HEK293 (cell line): ENCODE data around the gene GAPDHS.

ENCODE experiments used
- GFI1B ChIP-seq: fragments of 450-650 bp; formaldehyde crosslinking; IDR thresholded peaks from 2 replicates; pipeline ENCODE4 v1.5.1; 2016; ENCODE audit warnings: missing biosample characterization, missing genetic modification characterization
- GLIS1 ChIP-seq: fragments of 450-650 bp; formaldehyde crosslinking; IDR thresholded peaks from 2 replicates; pipeline ENCODE4 v1.5.1; 2016; ENCODE audit warnings: missing biosample characterization, missing genetic modification characterization
- HOXD13 ChIP-seq: sonication (generic); formaldehyde crosslinking; IDR thresholded peaks from 2 replicates; pipeline ENCODE4 v1.8.0; 2022; ENCODE audit warnings: missing genetic modification reagents, borderline replicate concordance
- KLF16 ChIP-seq: fragments of 450-650 bp; formaldehyde crosslinking; IDR thresholded peaks from 2 replicates; pipeline ENCODE4 v1.5.1; 2017; ENCODE audit warnings: missing biosample characterization, missing genetic modification characterization
- OSR2 ChIP-seq: fragments of 450-650 bp; formaldehyde crosslinking; IDR thresholded peaks from 2 replicates; pipeline ENCODE4 v1.5.1; 2016; ENCODE audit warnings: missing biosample characterization, missing genetic modification characterization
- PRDM10 ChIP-seq: fragments of 450-650 bp; formaldehyde crosslinking; IDR thresholded peaks from 2 replicates; pipeline ENCODE4 v1.5.1; 2016; ENCODE audit warnings: missing biosample characterization, missing genetic modification characterization
- PRDM4 ChIP-seq: fragments of 450-650 bp; formaldehyde crosslinking; IDR thresholded peaks from 2 replicates; pipeline ENCODE4 v1.5.1; 2017; ENCODE audit warnings: missing biosample characterization, missing genetic modification characterization
- SP2 ChIP-seq: fragments of 450-650 bp; formaldehyde crosslinking; IDR thresholded peaks from 2 replicates; pipeline ENCODE4 v1.5.1; 2016; ENCODE audit warnings: missing biosample characterization, missing genetic modification characterization
- WT1 ChIP-seq: fragments of 450-650 bp; formaldehyde crosslinking; IDR thresholded peaks from 2 replicates; pipeline ENCODE4 v1.5.1; 2016; ENCODE audit warnings: missing biosample characterization, missing genetic modification characterization
- ZNF138 ChIP-seq: fragments of 450-650 bp; formaldehyde crosslinking; IDR thresholded peaks from 2 replicates; pipeline ENCODE4 v1.5.1; 2016; ENCODE audit warnings: missing biosample characterization, missing genetic modification characterization, borderline replicate concordance
- ZNF19 ChIP-seq: fragments of 450-650 bp; formaldehyde crosslinking; IDR thresholded peaks from 2 replicates; pipeline ENCODE4; 2016; ENCODE audit warnings: missing biosample characterization, missing genetic modification characterization, low read depth
- ZNF223 ChIP-seq: fragments of 450-650 bp; formaldehyde crosslinking; IDR thresholded peaks from 2 replicates; pipeline ENCODE4 v1.5.1; 2016; ENCODE audit warnings: missing biosample characterization, missing genetic modification characterization
- ZNF266 ChIP-seq: fragments of 450-650 bp; formaldehyde crosslinking; IDR thresholded peaks from 2 replicates; pipeline ENCODE4 v1.5.1; 2016; ENCODE audit warnings: missing biosample characterization, missing genetic modification characterization, low read depth
- ZNF501 ChIP-seq: fragments of 450-650 bp; formaldehyde crosslinking; IDR thresholded peaks from 2 replicates; pipeline ENCODE4 v1.5.1; 2016; ENCODE audit warnings: missing biosample characterization, missing genetic modification characterization
- ZNF549 ChIP-seq: fragments of 450-650 bp; IDR thresholded peaks from 2 replicates; pipeline ENCODE4 v1.5.1; 2018; ENCODE audit warnings: missing biosample characterization, missing genetic modification characterization, mild to moderate bottlenecking, inconsistent platforms, moderate library complexity
- ZNF558 ChIP-seq: fragments of 450-650 bp; formaldehyde crosslinking; IDR thresholded peaks from 2 replicates; pipeline ENCODE4 v1.5.1; 2016; ENCODE audit warnings: missing biosample characterization, missing genetic modification characterization
- ZNF561 ChIP-seq: fragments of 450-650 bp; IDR thresholded peaks from 2 replicates; pipeline ENCODE4 v1.5.1; 2018; ENCODE audit warnings: missing biosample characterization, missing genetic modification characterization, borderline replicate concordance
- ZNF600 ChIP-seq: fragments of 450-650 bp; formaldehyde crosslinking; IDR thresholded peaks from 2 replicates; pipeline ENCODE4 v1.5.1; 2016; ENCODE audit warnings: missing biosample characterization, missing genetic modification characterization
- ZNF624 ChIP-seq: fragments of 450-650 bp; formaldehyde crosslinking; IDR thresholded peaks from 2 replicates; pipeline ENCODE4 v1.5.1; 2017; ENCODE audit warnings: missing biosample characterization, missing genetic modification characterization
- ZNF664 ChIP-seq: fragments of 450-650 bp; formaldehyde crosslinking; IDR thresholded peaks from 2 replicates; pipeline ENCODE4 v1.5.1; 2016; ENCODE audit warnings: missing biosample characterization, missing genetic modification characterization
- ZNF692 ChIP-seq: fragments of 450-650 bp; formaldehyde crosslinking; IDR thresholded peaks from 2 replicates; pipeline ENCODE4 v1.5.1; 2016; ENCODE audit warnings: missing biosample characterization, missing genetic modification characterization
- ZNF701 ChIP-seq: fragments of 450-650 bp; formaldehyde crosslinking; IDR thresholded peaks from 2 replicates; pipeline ENCODE4 v1.5.1; 2016; ENCODE audit warnings: missing biosample characterization, missing genetic modification characterization
- ZXDB ChIP-seq: fragments of 450-650 bp; formaldehyde crosslinking; IDR thresholded peaks from 2 replicates; pipeline ENCODE4 v1.5.1; 2016; ENCODE audit warnings: missing biosample characterization, missing genetic modification characterization
- TF ChIP-seq, protein P1 (sequence below): fragments of 450-650 bp; formaldehyde crosslinking; IDR thresholded peaks from 2 replicates; pipeline ENCODE4 v1.5.1; 2016; ENCODE audit warnings: missing biosample characterization, missing genetic modification characterization
- TF ChIP-seq, protein P2 (sequence below): fragments of 450-650 bp; formaldehyde crosslinking; IDR thresholded peaks from 2 replicates; pipeline ENCODE4 v1.5.1; 2016; ENCODE audit warnings: missing biosample characterization, missing genetic modification characterization
- TF ChIP-seq, protein P3 (sequence below): fragments of 450-650 bp; formaldehyde crosslinking; IDR thresholded peaks from 2 replicates; pipeline ENCODE4 v1.5.1; 2016; ENCODE audit warnings: missing biosample characterization, missing genetic modification characterization

GAPDHS gene

GRCh38 chr19:35495107-35496064 lies 37.9 kb upstream of the GAPDHS start (continued):
- TF ChIP-seq, protein P1, sequence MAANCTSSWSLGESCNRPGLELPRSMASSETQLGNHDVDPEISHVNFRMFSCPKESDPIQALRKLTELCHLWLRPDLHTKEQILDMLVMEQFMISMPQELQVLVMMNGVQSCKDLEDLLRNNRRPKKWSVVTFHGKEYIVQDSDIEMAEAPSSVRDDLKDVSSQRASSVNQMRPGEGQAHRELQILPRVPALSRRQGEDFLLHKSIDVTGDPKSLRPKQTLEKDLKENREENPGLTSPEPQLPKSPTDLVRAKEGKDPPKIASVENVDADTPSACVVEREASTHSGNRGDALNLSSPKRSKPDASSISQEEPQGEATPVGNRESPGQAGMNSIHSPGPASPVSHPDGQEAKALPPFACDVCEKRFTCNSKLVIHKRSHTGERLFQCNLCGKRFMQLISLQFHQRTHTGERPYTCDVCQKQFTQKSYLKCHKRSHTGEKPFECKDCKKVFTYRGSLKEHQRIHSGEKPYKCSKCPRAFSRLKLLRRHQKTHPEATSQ (tag by site-specific recombination): no peak
- TF ChIP-seq GFI1B (no peak), ZNF664 (tag by site-specific recombination) (no peak), SP2 (tag by site-specific recombination) (no peak), WT1 (tag by site-specific recombination) (no peak), ZNF624 (tag by site-specific recombination) (no peak), ZNF600 (tag by site-specific recombination) (peak; percentile 58), ZNF266 (tag by site-specific recombination) (no peak), ZNF549 (tag by site-specific recombination) (no peak), PRDM4 (tag by site-specific recombination) (no peak), ZNF692 (tag by site-specific recombination) (peak; percentile 62), ZNF19 (no peak), ZNF558 (tag by site-specific recombination) (no peak), ZNF561 (tag by site-specific recombination) (no peak; the same call in 1 of the 2 replicates), ZNF701 (tag by site-specific recombination) (no peak), GLIS1 (tag by site-specific recombination) (peak; percentile 98), ZNF138 (tag by site-specific recombination) (no peak), KLF16 (tag by site-specific recombination) (no peak), ZXDB (tag by site-specific recombination) (peak; percentile 30; the same call in 1 of the 2 replicates), ZNF501 (tag by site-specific recombination) (peak; percentile 83; the same call in 1 of the 2 replicates), PRDM10 (tag by site-specific recombination) (0 out of 2 replicates have a peak, but pooled peaks have one; percentile 13), OSR2 (tag by site-specific recombination) (no peak), HOXD13 (no peak), ZNF223 (no peak)
- TF ChIP-seq, protein P2, sequence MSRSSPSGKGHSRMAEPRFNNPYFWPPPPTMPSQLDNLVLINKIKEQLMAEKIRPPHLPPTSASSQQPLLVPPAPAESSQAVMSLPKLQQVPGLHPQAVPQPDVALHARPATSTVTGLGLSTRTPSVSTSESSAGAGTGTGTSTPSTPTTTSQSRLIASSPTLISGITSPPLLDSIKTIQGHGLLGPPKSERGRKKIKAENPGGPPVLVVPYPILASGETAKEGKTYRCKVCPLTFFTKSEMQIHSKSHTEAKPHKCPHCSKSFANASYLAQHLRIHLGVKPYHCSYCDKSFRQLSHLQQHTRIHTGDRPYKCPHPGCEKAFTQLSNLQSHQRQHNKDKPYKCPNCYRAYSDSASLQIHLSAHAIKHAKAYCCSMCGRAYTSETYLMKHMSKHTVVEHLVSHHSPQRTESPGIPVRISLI (tag by site-specific recombination): no peak
- TF ChIP-seq, protein P3, sequence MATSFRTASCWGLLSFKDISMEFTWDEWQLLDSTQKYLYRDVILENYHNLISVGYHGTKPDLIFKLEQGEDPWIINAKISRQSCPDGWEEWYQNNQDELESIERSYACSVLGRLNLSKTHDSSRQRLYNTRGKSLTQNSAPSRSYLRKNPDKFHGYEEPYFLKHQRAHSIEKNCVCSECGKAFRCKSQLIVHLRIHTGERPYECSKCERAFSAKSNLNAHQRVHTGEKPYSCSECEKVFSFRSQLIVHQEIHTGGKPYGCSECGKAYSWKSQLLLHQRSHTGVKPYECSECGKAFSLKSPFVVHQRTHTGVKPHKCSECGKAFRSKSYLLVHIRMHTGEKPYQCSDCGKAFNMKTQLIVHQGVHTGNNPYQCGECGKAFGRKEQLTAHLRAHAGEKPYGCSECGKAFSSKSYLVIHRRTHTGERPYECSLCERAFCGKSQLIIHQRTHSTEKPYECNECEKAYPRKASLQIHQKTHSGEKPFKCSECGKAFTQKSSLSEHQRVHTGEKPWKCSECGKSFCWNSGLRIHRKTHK (tag by site-specific recombination): no peak
